Fibroblast of villous mesenchyme (primary cell): ENCODE results near the gene MAGI2. TPM values are rescaled to one million over a fixed set of nuclear protein-coding genes. Genes with fewer than 3 reads are reported as not detected.

Experiments
- DNase-seq: peaks from one replicate; pipeline ENCODE4 v3.0.0-alpha.2; 2010; ENCODE audit warnings: low read depth
- H3K4me3 ChIP-seq: 2 replicates; pipeline ENCODE4 v1.5.1; 2011; ENCODE audit warnings: low read depth, mild to moderate bottlenecking, low read length
- total RNA-seq: library from RNA; depleted of rRNA; stranded (reverse); fragments of >200 nt; gene quantifications from 2 replicates; pipeline ENCODE4 v1.2.3, GENCODE V29; 2012
- TF ChIP-seq, protein P1 (sequence below): IDR thresholded peaks from 2 replicates; pipeline ENCODE4 v1.5.1; 2012; ENCODE audit warnings: low read depth, mild to moderate bottlenecking, low read length; ENCODE audit not compliant: insufficient read depth

MAGI2 gene
- total RNA-seq, 1 donor: 24.6 TPM

DNA sequence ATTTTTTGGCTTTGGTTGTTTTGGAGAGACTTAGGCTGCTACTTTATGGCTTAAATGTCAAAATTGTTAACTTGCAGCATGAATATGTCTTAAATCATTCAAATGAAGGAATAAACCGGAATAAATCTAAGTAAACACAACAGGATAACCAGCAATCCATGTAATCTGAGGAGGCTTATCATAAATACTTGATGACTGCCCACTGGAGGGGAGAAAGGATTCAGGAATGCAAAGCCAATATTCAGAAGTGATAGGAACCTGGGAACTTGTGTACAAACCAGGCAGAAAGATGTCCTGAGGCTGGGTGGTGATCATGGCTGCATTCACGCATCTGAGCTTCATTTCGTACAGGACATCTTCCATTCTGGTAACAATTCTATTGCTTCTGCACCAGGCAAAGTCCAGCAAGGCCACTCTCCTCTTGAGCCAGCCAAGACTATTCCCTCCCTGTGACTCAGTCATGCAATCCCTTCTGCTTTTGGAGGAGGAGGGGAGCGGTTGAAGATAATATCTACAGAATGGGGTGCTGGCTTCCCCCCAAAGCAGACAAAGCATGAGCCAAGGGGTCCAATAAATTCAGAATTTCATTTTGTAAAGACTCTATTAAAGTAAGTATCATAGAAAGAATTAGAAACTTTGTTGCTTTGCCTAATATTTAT lies 1280.4 kb downstream of the MAGI2 start:
- H3K4me3 ChIP-seq: no peak overlapping the region
- TF ChIP-seq, protein P1, sequence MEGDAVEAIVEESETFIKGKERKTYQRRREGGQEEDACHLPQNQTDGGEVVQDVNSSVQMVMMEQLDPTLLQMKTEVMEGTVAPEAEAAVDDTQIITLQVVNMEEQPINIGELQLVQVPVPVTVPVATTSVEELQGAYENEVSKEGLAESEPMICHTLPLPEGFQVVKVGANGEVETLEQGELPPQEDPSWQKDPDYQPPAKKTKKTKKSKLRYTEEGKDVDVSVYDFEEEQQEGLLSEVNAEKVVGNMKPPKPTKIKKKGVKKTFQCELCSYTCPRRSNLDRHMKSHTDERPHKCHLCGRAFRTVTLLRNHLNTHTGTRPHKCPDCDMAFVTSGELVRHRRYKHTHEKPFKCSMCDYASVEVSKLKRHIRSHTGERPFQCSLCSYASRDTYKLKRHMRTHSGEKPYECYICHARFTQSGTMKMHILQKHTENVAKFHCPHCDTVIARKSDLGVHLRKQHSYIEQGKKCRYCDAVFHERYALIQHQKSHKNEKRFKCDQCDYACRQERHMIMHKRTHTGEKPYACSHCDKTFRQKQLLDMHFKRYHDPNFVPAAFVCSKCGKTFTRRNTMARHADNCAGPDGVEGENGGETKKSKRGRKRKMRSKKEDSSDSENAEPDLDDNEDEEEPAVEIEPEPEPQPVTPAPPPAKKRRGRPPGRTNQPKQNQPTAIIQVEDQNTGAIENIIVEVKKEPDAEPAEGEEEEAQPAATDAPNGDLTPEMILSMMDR: no peak
- DNase-seq: no peak

DNA sequence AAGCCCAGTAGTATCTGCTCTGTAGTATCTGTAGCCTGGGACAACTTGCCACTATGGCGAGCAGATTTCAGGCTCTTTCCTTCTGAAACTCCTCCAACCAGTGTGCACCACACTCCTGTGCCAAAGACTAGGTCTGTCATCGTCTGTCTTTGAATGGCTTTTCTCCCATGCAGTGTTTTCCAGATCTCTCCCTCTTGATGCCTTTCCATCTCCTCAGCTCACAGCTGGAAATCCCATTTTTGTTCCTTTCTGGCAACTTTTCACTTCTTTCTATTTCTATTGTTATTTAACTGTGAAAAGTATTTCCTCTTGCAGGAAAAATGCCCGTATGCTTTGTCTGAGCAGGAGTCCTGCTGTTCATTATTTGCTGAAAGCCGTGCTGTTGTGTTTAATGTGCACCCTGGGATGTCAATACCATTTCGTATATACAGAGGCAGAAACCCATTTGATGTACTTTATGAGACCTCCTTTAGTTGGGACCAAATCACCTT lies 1281.2 kb downstream of the MAGI2 start:
- no peak overlapping the region for H3K4me3 ChIP-seq
- DNase-seq: no peak
- TF ChIP-seq, protein P1: no peak

GRCh38 chr7:78171398-78171797 lies 1282.1 kb downstream of the MAGI2 start:
- TF ChIP-seq, protein P1: no peak

GRCh38 chr7:78170815-78171214 lies 1282.7 kb downstream of the MAGI2 start:
- H3K4me3 ChIP-seq: no peak overlapping the region
- TF ChIP-seq, protein P1: no peak
- DNase-seq: no peak

More at GRCh38 chr7:78171398-78171797, 1282.1 kb downstream of the MAGI2 start:
- H3K4me3 ChIP-seq: no peak overlapping the region
- DNase-seq: no peak

GRCh38 chr7:78169992-78170391 lies 1283.5 kb downstream of the MAGI2 start:
- H3K4me3 ChIP-seq: no peak overlapping the region
- TF ChIP-seq, protein P1: no peak
- no peak for DNase-seq

- H3K4me3 ChIP-seq: no peak overlapping the region
- DNase-seq: no peak
- TF ChIP-seq, protein P1: no peak
These were observed 1284.6 kb downstream of the MAGI2 start for GRCh38 chr7:78168865-78169264.

DNA sequence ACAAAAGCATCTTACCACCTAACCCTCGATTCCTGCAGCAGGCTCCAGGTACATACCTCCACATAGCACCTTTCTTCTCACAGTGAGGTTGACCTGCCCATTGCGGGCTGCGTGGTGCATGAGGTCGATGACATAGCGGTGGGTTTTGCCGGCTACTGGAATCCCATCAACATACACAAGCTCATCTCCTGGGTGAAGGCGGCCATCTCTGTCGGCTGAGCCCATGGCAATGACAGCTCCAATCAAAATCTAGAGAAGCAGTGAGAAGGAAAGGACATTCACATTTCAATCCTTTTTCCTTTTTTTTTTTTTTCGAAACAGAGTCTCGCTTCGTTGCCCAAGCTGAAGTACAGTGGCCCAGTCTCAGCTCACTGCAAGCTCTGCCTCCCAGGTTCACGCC lies 1285.6 kb downstream of the MAGI2 start:
- TF ChIP-seq, protein P1: no peak
- no peak overlapping the region for H3K4me3 ChIP-seq
- DNase-seq: no peak
